Gastroesophageal sphincter (tissue), 3 donors: ENCODE results near the gene BTBD19.

Experiments used
- CTCF ChIP-seq, 4 experiments: fragments of 200-600 bp in 2 of 4; fragments of 450-650 bp in 2 of 4; sonication (generic) in 1 of 4; IDR thresholded peaks; one replicate each; pipeline ENCODE4 v1.5.1; 2017 to 2019; ENCODE audit warnings: antibody characterized with exemption in 4 of 4, mild to moderate bottlenecking in 2 of 4, moderate library complexity in 2 of 4
- EP300 ChIP-seq: sonication (generic); formaldehyde crosslinking; IDR thresholded peaks from one replicate; pipeline ENCODE4 v1.6.1; 2017; ENCODE audit warnings: antibody characterized with exemption, mild to moderate bottlenecking
- POLR2A ChIP-seq, 2 donors: fragments of 450-650 bp; IDR thresholded peaks; one replicate each; pipeline ENCODE4 v1.6.1; 2017; ENCODE audit warnings: antibody characterized with exemption in 2 of 2, mild to moderate bottlenecking in 2 of 2, moderate library complexity in 1 of 2
- POLR2AphosphoS5 ChIP-seq: sonication (generic); formaldehyde crosslinking; IDR thresholded peaks from one replicate; pipeline ENCODE4 v1.6.1; 2017; ENCODE audit warnings: antibody characterized with exemption

- TF ChIP-seq CTCF (IDR thresholded peaks at IDR 0.05) (no peak), POLR2A (IDR thresholded peaks at IDR 0.05) (no peak), EP300 (no peak), POLR2AphosphoS5 (no peak)
Observed at GRCh38 chr1:44806025-44806703, 2.2 kb upstream of the BTBD19 start.
